Cortex of kidney (tissue), 1 donor: ENCODE measurements around the gene MED6.

Source experiments
- DNase-seq: peaks from one replicate; lab custom pipeline; 2025; lab: John Stamatoyannopoulos, UW

The MED6 gene

GRCh38 chr14:70600382-70601157, at the start of gene MED6:
Gene MED6 (minus strand): TSS chr14:70600655. CDS start chr14:70600637, 18 bp downstream.
- DNase-seq: no peak

GRCh38 chr14:70649803-70650202, 49.3 kb upstream of the MED6 start:
- no peak for DNase-seq

- DNase-seq: no peak
These were observed 47.9 kb upstream of the MED6 start for GRCh38 chr14:70648346-70648745.

GRCh38 chr14:70646705-70647104, 46.2 kb upstream of the MED6 start:
- DNase-seq: no peak

GRCh38 chr14:70645892-70646291, 45.4 kb upstream of the MED6 start:
- no peak for DNase-seq

- DNase-seq: no peak
These were observed 43.5 kb upstream of the MED6 start for GRCh38 chr14:70643967-70644366.

- DNase-seq: no peak
These were observed 42.1 kb upstream of the MED6 start for GRCh38 chr14:70642303-70643235.

- no peak for DNase-seq
These were observed 41.3 kb upstream of the MED6 start, which contains the start of gene TTC9 for GRCh38 chr14:70641548-70642302. Gene TTC9 (plus strand): TSS chr14:70641916. CDS start chr14:70642130, 214 bp downstream.

- no peak for DNase-seq
These were observed 40.6 kb upstream of the MED6 start for GRCh38 chr14:70640938-70641547.

- DNase-seq: no peak
These were observed 38.0 kb upstream of the MED6 start for GRCh38 chr14:70638416-70638815.

GRCh38 chr14:70635971-70636595, 35.6 kb upstream of the MED6 start:
- no peak for DNase-seq

GRCh38 chr14:70631948-70632347, 31.5 kb upstream of the MED6 start:
- DNase-seq: no peak

GRCh38 chr14:70624972-70625371, 24.5 kb upstream of the MED6 start:
- no peak for DNase-seq

- no peak for DNase-seq
These were observed 21.8 kb upstream of the MED6 start for GRCh38 chr14:70622111-70622712.

- DNase-seq: no peak
These were observed 19.3 kb upstream of the MED6 start for GRCh38 chr14:70619708-70620107.

GRCh38 chr14:70618314-70618713, 17.9 kb upstream of the MED6 start:
- DNase-seq: no peak

GRCh38 chr14:70616646-70617045, 16.2 kb upstream of the MED6 start:
- no peak for DNase-seq

- no peak for DNase-seq
These were observed 10.8 kb upstream of the MED6 start for GRCh38 chr14:70611216-70611615.

- DNase-seq: no peak
These were observed 1.8 kb upstream of the MED6 start for GRCh38 chr14:70602254-70602653.

- DNase-seq: no peak
These were observed 707 bp upstream of the MED6 start for GRCh38 chr14:70601162-70601561.

GRCh38 chr14:70599345-70599744, 1.1 kb downstream of the MED6 start:
- DNase-seq: no peak
